ENCODE measurements around the gene ABI3BP.

Gene ABI3BP

DNA sequence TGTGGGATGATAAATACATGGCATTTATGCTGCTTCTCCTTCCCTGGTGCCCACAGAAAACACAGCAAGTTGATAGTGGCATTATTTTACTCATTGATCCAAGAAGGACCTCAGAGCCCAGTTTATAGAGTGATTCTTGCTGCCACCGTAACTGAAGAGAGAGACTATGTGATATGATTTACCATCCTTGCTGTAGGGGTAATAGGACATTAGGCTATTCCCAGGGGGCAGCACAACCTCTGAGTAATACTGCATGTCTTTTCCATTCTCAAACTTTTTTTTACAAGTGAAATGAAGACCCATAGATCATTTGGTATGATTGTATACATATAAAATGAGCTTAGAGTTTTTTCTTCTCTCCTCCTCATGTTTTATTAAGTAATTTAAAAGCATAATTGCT lies 136.4 kb downstream of the ABI3BP start:
- Histone ChIP-seq H3K4me2 (no peak overlapping the region), H3K4me1 (no peaks in the 10 kb centered on the region), H3K9ac (no peak overlapping the region), H4K20me1 (no peaks in the 10 kb centered on the region), H3K9me3 (no peaks in the 10 kb centered on the region), H3K4me3 (no peak overlapping the region), H3K27ac (no peak overlapping the region), H3K36me3 (no peaks in the 10 kb centered on the region), H3K27me3 (no peaks in the 10 kb centered on the region)
- no peak for TF ChIP-seq Cebpa-rat (IDR thresholded peaks at IDR 0.05)

DNA sequence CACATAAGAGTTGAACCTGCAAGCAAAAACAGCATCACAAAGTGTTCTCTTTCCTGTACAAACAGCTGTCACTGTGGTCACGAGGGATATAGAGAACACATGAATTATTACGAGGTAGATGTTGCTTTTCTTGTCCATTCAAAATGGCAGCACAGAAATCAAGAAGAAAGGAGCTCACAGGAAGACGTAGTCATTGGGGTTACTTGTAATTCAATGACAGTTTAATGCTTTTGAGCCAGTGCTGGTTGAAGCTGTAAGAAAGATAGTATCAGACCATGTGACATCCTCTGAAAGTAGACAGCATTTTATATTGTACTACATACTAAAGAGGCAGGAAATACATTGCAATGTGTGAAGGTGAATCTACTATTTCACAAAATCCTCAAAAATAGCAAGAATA lies 140.4 kb downstream of the ABI3BP start:
- no peak overlapping the region for H3K27ac ChIP-seq
- no peak overlapping the region for H3K9ac ChIP-seq
- no peaks in the 10 kb centered on the region for H3K9me3 ChIP-seq
- H3K4me2 ChIP-seq, result no peak overlapping the region
- H3K27me3 ChIP-seq, result no peaks in the 10 kb centered on the region
- TF ChIP-seq Cebpa-rat (IDR thresholded peaks at IDR 0.05), result no peak
- H3K4me1 ChIP-seq, result no peaks in the 10 kb centered on the region
- H4K20me1 ChIP-seq, result no peaks in the 10 kb centered on the region
- H3K36me3 ChIP-seq, result no peaks in the 10 kb centered on the region
- H3K4me3 ChIP-seq, result no peak overlapping the region

DNA sequence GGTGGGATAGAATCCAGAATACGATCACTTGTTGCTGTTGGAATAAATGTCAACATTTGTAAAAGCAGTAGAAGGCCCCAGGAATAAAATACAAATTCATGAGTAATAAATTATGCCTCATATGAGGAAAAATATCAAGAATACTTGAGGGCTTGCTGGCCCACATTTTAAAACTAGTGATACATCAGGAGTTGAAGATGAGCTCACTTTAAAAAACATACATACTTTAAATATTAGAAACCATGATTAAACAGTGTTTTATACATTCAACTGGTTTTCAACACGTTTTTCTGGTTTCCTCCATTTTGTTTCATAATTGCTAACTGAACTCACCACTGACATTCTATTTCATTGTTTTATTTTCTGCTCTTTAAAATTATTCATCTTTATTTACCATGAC lies 142.5 kb downstream of the ABI3BP start:
- Histone ChIP-seq H3K4me1 (no peaks in the 10 kb centered on the region), H3K36me3 (no peaks in the 10 kb centered on the region), H3K4me3 (no peak overlapping the region), H3K4me2 (no peak overlapping the region), H3K9ac (no peak overlapping the region), H3K9me3 (no peaks in the 10 kb centered on the region), H3K27ac (no peak overlapping the region), H3K27me3 (no peaks in the 10 kb centered on the region), H4K20me1 (no peaks in the 10 kb centered on the region)
- no peak for TF ChIP-seq Cebpa-rat (IDR thresholded peaks at IDR 0.05)

- no peak for TF ChIP-seq Cebpa-rat (IDR thresholded peaks at IDR 0.05)
- H3K36me3 ChIP-seq, result no peaks in the 10 kb centered on the region
These were observed 143.1 kb downstream of the ABI3BP start for GRCh38 chr3:100850156-100850555.

GRCh38 chr3:100844063-100844936 lies 148.9 kb downstream of the ABI3BP start:
- Histone ChIP-seq H3K9ac (no peak overlapping the region), H4K20me1 (no peaks in the 10 kb centered on the region), H3K36me3 (no peaks in the 10 kb centered on the region), H3K9me3 (no peaks in the 10 kb centered on the region), H3K27ac (no peak overlapping the region), H3K4me1 (no peaks in the 10 kb centered on the region), H3K4me3 (no peak overlapping the region), H3K4me2 (no peak overlapping the region), H3K27me3 (no peaks in the 10 kb centered on the region)
- TF ChIP-seq Cebpa-rat (IDR thresholded peaks at IDR 0.05), result no peak

More at GRCh38 chr3:100850156-100850555, 143.1 kb downstream of the ABI3BP start:
- H4K20me1 ChIP-seq, result no peaks in the 10 kb centered on the region
- H3K27ac ChIP-seq, result no peak overlapping the region
- no peaks in the 10 kb centered on the region for H3K9me3 ChIP-seq
- H3K4me1 ChIP-seq, result no peaks in the 10 kb centered on the region
- no peak overlapping the region for H3K4me3 ChIP-seq
- H3K27me3 ChIP-seq, result no peaks in the 10 kb centered on the region
- no peak overlapping the region for H3K4me2 ChIP-seq
- H3K9ac ChIP-seq, result no peak overlapping the region

DNA sequence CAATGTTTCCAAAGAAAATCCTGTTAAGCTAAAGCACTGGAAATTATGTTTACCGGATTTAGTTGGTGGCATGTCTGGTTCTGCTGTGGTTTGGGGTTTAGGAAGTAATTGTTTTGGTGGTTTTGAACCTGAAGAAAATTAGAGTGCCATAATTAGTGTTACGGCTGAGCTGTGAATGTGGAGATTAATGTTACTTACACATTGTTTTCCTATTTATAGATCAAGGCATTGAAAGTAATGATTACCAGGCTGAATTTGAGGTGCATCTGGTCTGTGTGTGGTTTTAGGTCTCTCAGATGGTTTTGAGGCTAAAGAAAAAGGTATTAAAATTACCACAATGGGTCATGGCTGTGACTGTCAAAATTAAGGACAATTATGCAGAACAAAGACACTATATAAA lies 155.1 kb downstream of the ABI3BP start:
- H3K27me3 ChIP-seq, result no peaks in the 10 kb centered on the region
- no peak overlapping the region for H3K4me2 ChIP-seq
- H3K9me3 ChIP-seq, result no peaks in the 10 kb centered on the region
- no peaks in the 10 kb centered on the region for H3K36me3 ChIP-seq
- no peaks in the 10 kb centered on the region for H4K20me1 ChIP-seq
- H3K27ac ChIP-seq, result no peak overlapping the region
- no peaks in the 10 kb centered on the region for H3K4me1 ChIP-seq
- TF ChIP-seq Cebpa-rat (IDR thresholded peaks at IDR 0.05), result no peak
- no peak overlapping the region for H3K4me3 ChIP-seq
- no peak overlapping the region for H3K9ac ChIP-seq

GRCh38 chr3:100836661-100837060 lies 156.6 kb downstream of the ABI3BP start:
- no peak for TF ChIP-seq Cebpa-rat (IDR thresholded peaks at IDR 0.05)
- no peak overlapping the region for H3K4me2 ChIP-seq
- no peaks in the 10 kb centered on the region for H4K20me1 ChIP-seq
- H3K9ac ChIP-seq, result no peak overlapping the region
- H3K4me1 ChIP-seq, result no peaks in the 10 kb centered on the region
- H3K36me3 ChIP-seq, result no peaks in the 10 kb centered on the region
- H3K27me3 ChIP-seq, result no peaks in the 10 kb centered on the region
- H3K9me3 ChIP-seq, result no peaks in the 10 kb centered on the region
- H3K4me3 ChIP-seq, result no peak overlapping the region
- no peak overlapping the region for H3K27ac ChIP-seq

DNA sequence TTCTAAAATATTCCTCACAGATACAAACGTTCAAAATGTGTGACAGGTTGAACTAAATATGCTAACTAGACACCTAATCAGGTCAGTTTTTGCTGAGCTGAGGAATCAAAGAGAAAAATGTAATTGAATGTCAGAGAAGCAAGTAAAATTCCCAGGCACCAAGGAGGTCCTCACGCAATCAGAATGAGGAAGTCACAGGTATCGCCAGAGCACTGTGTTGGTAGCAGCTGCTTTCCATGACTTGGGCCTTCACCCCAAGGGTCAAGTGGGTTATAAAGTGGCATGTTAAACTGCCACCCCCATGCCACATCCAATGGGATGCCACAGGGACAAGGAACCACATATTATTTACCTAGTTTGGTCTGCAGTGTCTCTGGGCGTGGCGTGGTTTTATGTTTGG lies 158.9 kb downstream of the ABI3BP start:
- Histone ChIP-seq H3K9ac (no peak overlapping the region), H3K36me3 (no peaks in the 10 kb centered on the region), H3K9me3 (no peaks in the 10 kb centered on the region), H3K27ac (no peak overlapping the region), H4K20me1 (no peaks in the 10 kb centered on the region), H3K27me3 (no peaks in the 10 kb centered on the region), H3K4me1 (no peaks in the 10 kb centered on the region), H3K4me2 (no peak overlapping the region), H3K4me3 (no peak overlapping the region)
- no peak for TF ChIP-seq Cebpa-rat (IDR thresholded peaks at IDR 0.05)

DNA sequence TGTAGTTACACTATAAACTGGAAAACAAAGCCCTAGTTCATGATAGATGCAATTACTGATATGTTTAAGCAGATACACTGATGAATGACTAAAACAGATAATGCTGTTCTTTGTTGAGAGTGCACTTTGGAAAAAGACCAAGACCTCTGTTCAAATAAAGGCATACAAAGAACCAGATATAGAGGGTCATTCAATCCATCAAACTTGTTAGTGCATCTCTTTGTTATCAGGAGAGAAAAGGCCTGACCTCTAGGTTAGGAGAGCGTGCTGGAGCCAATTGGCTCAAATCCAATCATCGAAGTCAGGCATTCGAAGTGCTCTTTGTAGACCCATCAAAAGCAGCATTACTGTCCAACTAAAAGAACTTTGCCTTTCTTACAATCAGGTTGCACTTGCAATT lies 159.7 kb downstream of the ABI3BP start:
- Histone ChIP-seq H3K36me3 (no peaks in the 10 kb centered on the region), H3K4me2 (no peak overlapping the region), H3K9me3 (no peaks in the 10 kb centered on the region), H3K27ac (no peak overlapping the region), H3K4me1 (no peaks in the 10 kb centered on the region), H4K20me1 (no peaks in the 10 kb centered on the region), H3K4me3 (no peak overlapping the region), H3K27me3 (no peaks in the 10 kb centered on the region), H3K9ac (no peak overlapping the region)
- TF ChIP-seq Cebpa-rat (IDR thresholded peaks at IDR 0.05), result no peak

DNA sequence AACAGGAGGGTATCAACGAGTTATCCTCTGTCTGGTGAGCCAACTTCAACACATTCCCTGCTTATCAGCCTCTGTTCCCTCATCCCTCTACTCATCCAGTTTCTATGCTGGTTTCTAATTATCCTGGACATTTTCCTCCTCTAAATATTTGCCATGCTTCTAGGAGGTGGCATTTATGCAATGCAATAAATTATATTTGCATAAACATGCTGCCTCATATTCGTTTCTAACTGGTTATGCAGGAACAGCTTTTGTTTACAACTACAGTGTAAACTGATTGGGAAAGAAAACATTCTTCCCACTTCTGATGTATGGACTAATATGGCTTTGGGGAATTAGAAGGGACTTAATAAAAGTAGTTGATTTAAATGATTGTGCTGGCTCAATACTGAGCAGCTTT lies 161.6 kb downstream of the ABI3BP start:
- H3K9me3 ChIP-seq, result no peaks in the 10 kb centered on the region

More for the DNA sequence above, 161.6 kb downstream of the ABI3BP start:
- H4K20me1 ChIP-seq, result no peaks in the 10 kb centered on the region
- no peak overlapping the region for H3K27ac ChIP-seq
- no peak overlapping the region for H3K4me3 ChIP-seq
- no peak overlapping the region for H3K9ac ChIP-seq
- no peaks in the 10 kb centered on the region for H3K27me3 ChIP-seq
- no peaks in the 10 kb centered on the region for H3K36me3 ChIP-seq
- no peak for TF ChIP-seq Cebpa-rat (IDR thresholded peaks at IDR 0.05)
- no peak overlapping the region for H3K4me2 ChIP-seq
- no peaks in the 10 kb centered on the region for H3K4me1 ChIP-seq
